ENCODE measurements around the gene N4BP2L2. TPM values are rescaled to one million over a fixed set of nuclear protein-coding genes. Genes with fewer than 3 reads are reported as not detected.

Gene N4BP2L2
- total and polyA plus RNA-seq, 4 donors = 41.1 to 402 (median 75.0) TPM

GRCh38 chr13:32407854-32408253 is 130.7 kb downstream of the N4BP2L2 start:
- no peak overlapping the region for H3K9ac ChIP-seq (ENCODE audit: insufficient read depth in 1 of 2, low read length in 2 of 2)
- H3K4me3 ChIP-seq = no peak overlapping the region
- H3K9me3 ChIP-seq (ENCODE audit: control insufficient read depth in 4 of 4, insufficient read depth in 3 of 4, low read length in 3 of 4) = no peaks in the 10 kb centered on the region
- H3K4me1 ChIP-seq (ENCODE audit: control insufficient read depth in 5 of 5, insufficient read depth in 5 of 5, low read length in 5 of 5) = peaks cover 0 to 10% (median 3%) of the 10 kb centered on the region in 5 donors
- peaks cover 0 to 8% (median 2%) of the 10 kb centered on the region in 4 donors for H3K36me3 ChIP-seq (ENCODE audit: control insufficient read depth in 4 of 4, insufficient read depth in 4 of 4, low read length in 4 of 4)
- DNase-seq (no peak), ATAC-seq (ENCODE audit: insufficient read depth, low FRiP score) (no peak)
- no peak overlapping the region for H3K27ac ChIP-seq (ENCODE audit: low read depth in 1 of 2, low read length in 1 of 2)
- WGBS, 2 donors = 85 to 93% methylated on average over 6 of the region's 6 CpGs
- H3K27me3 ChIP-seq (ENCODE audit: control insufficient read depth in 3 of 3, insufficient read depth in 3 of 3, low read length in 2 of 3) = no peaks in the 10 kb centered on the region
- no peak for TF ChIP-seq CTCF (IDR thresholded peaks at IDR 0.05; ENCODE audit: control extremely low read depth, extremely low read depth)

GRCh38 chr13:32403108-32403507 is 135.5 kb downstream of the N4BP2L2 start:
- DNase-seq (no peak), ATAC-seq (ENCODE audit: insufficient read depth, low FRiP score) (no peak)
- Histone ChIP-seq H3K4me3 (no peak overlapping the region), H3K9me3 (ENCODE audit: control insufficient read depth in 4 of 4, insufficient read depth in 3 of 4, low read length in 3 of 4) (no peaks in the 10 kb centered on the region), H3K27me3 (ENCODE audit: control insufficient read depth in 3 of 3, insufficient read depth in 3 of 3, low read length in 2 of 3) (no peaks in the 10 kb centered on the region), H3K36me3 (ENCODE audit: control insufficient read depth in 4 of 4, insufficient read depth in 4 of 4, low read length in 4 of 4) (peaks cover 0 to 10% (median 4%) of the 10 kb centered on the region in 4 donors), H3K9ac (ENCODE audit: insufficient read depth in 1 of 2, low read length in 2 of 2) (no peak overlapping the region), H3K4me1 (ENCODE audit: control insufficient read depth in 5 of 5, insufficient read depth in 5 of 5, low read length in 5 of 5) (no peaks in the 10 kb centered on the region), H3K27ac (ENCODE audit: low read depth in 1 of 2, low read length in 1 of 2) (no peak overlapping the region)
- WGBS, 2 donors = 96 to 97% methylated on average over 4 of the region's 4 CpGs
- TF ChIP-seq CTCF (IDR thresholded peaks at IDR 0.05; ENCODE audit: control extremely low read depth, extremely low read depth) = no peak

- no peaks in the 10 kb centered on the region for H3K9me3 ChIP-seq (ENCODE audit: control insufficient read depth in 4 of 4, insufficient read depth in 3 of 4, low read length in 3 of 4)
- H3K27ac ChIP-seq (ENCODE audit: low read depth in 1 of 2, low read length in 1 of 2) = no peak overlapping the region
- H3K4me1 ChIP-seq (ENCODE audit: control insufficient read depth in 5 of 5, insufficient read depth in 5 of 5, low read length in 5 of 5) = no peaks in the 10 kb centered on the region
- H3K36me3 ChIP-seq (ENCODE audit: control insufficient read depth in 4 of 4, insufficient read depth in 4 of 4, low read length in 4 of 4) = no peaks in the 10 kb centered on the region
- DNase-seq = no peak
- TF ChIP-seq CTCF (IDR thresholded peaks at IDR 0.05; ENCODE audit: control extremely low read depth, extremely low read depth) = no peak
- H3K4me3 ChIP-seq = no peak overlapping the region
- WGBS, 2 donors = 65 to 75% methylated on average over 4 of the region's 4 CpGs
- H3K27me3 ChIP-seq (ENCODE audit: control insufficient read depth in 3 of 3, insufficient read depth in 3 of 3, low read length in 2 of 3) = no peaks in the 10 kb centered on the region
- no peak overlapping the region for H3K9ac ChIP-seq (ENCODE audit: insufficient read depth in 1 of 2, low read length in 2 of 2)
- no peak for ATAC-seq (ENCODE audit: insufficient read depth, low FRiP score)
Observed at GRCh38 chr13:32391101-32391619, 147.4 kb downstream of the N4BP2L2 start.

- Histone ChIP-seq H3K27ac (ENCODE audit: low read depth in 1 of 2, low read length in 1 of 2) (no peak overlapping the region), H3K9ac (ENCODE audit: insufficient read depth in 1 of 2, low read length in 2 of 2) (no peak overlapping the region), H3K36me3 (ENCODE audit: control insufficient read depth in 4 of 4, insufficient read depth in 4 of 4, low read length in 4 of 4) (no peaks in the 10 kb centered on the region), H3K4me3 (no peak overlapping the region), H3K4me1 (ENCODE audit: control insufficient read depth in 5 of 5, insufficient read depth in 5 of 5, low read length in 5 of 5) (no peaks in the 10 kb centered on the region), H3K9me3 (ENCODE audit: control insufficient read depth in 4 of 4, insufficient read depth in 3 of 4, low read length in 3 of 4) (no peaks in the 10 kb centered on the region), H3K27me3 (ENCODE audit: control insufficient read depth in 3 of 3, insufficient read depth in 3 of 3, low read length in 2 of 3) (no peaks in the 10 kb centered on the region)
- WGBS, 2 donors = 84 to 85% methylated on average over 1 of the region's 1 CpG
- no peak for DNase-seq
- ATAC-seq (ENCODE audit: insufficient read depth, low FRiP score) = no peak
- no peak for TF ChIP-seq CTCF (IDR thresholded peaks at IDR 0.05; ENCODE audit: control extremely low read depth, extremely low read depth)
Observed at GRCh38 chr13:32390484-32390883, 148.1 kb downstream of the N4BP2L2 start.

Data from lung (tissue), 12 donors.